Activated CD4-positive, CD25-positive, alpha-beta regulatory T cell (primary cell): ENCODE data around the gene ANO7.
A peak's percentile ranks its signal among the peaks of the same experiment; 100 is the strongest.

Experiments used
- DNase-seq, 4 experiments: peaks; one replicate each; lab custom pipeline; 2025; lab: John Stamatoyannopoulos, UW

ANO7 gene

GRCh38 chr2:241208058-241208457 is 19.6 kb downstream of the ANO7 start:
- DNase-seq, result no peak

DNA sequence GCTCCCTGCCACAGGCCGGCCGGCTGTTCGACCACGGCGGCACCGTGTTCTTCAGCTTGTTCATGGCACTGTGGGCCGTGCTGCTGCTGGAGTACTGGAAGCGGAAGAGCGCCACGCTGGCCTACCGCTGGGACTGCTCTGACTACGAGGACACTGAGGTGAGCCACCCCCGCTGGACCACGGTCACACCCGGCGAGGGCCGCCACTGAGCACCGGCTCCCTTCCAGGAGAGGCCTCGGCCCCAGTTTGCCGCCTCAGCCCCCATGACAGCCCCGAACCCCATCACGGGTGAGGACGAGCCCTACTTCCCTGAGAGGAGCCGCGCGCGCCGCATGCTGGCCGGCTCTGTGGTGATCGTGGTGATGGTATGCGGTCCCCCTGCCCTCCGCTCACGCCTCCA is 20.8 kb downstream of the ANO7 start:
- DNase-seq, result no peak

DNA sequence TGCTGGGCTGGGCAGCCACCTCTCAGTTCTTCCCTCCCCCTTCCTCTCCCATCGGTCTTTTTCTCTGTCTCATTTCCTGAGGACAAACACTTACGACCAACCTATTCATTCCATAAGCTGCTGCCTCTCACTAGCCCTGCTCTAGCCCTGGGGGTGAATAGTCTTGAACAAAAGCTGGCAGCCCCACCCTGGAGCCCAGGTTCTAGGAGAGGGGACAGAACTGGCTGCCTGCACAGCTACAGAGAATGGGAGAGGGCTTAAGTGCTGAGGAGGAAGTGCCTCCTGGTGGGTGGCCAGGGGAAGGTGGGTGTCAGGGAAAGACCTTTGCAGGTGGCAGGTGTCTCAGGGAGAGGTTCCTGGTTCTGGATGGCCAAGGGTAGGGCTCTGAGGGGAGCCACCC is 22.8 kb downstream of the ANO7 start:
- DNase-seq, result no peak

DNA sequence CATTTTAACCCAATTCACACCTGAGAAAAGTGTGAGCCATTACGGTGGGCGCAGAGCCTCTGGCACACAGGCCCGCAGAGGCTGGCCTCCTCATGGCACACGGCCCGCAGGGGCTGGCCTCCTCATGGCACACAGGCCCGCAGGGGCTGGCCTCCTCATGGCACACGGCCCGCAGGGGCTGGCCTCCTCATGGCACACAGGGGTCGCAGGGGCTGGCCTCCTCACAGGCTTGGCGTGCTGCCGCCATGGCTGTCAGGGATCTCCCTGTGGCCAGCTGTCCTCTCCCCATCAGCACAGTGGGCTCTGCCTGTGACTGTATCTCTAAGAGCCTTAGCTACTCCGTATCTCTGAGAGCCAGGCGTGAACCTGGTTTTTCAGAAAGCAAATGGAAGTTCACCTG is 24.6 kb downstream of the ANO7 start:
- no peak for DNase-seq

DNA sequence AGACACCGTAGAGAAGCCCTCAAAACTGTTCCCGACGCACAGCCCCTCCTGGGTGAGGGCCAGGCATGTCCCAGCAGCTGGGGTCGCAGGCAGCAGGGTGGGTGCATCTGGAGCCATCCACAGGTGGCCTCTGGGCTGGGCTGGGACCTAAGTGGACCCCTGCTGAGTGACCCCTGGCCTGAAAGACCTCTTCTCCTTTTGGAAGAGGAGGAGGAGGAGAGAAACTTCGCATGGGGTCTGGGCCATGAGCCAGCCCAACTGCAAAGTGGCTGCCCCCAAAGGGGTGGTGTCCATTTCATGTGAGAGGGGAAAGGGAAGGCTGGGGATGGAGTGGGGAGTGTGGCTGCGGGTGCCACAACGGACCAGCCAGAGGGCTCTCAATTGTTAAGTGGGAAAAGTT is 25.1 kb downstream of the ANO7 start:
- DNase-seq, result no peak

- DNase-seq, result no peak
Measured at GRCh38 chr2:241214209-241214608, 25.7 kb downstream of the ANO7 start.

DNA sequence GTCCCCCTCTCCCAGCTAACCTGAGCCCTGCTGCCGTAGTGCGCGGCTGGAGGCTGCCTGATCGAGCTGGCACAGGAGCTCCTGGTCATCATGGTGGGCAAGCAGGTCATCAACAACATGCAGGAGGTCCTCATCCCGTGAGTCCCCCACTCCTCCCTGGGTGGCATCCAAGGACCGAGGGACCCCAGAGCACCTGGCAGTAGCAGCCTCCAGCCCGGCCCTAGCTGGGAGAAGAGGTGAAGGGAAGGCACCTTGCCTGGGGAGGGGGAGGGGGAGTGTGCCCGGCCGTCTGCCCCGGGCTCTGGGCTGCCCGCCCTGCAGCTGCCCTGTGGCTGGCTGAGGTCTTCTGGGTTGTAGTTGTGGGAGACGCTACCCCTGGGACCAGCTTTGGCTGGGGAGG is 26.3 kb downstream of the ANO7 start:
- no peak for DNase-seq

DNA sequence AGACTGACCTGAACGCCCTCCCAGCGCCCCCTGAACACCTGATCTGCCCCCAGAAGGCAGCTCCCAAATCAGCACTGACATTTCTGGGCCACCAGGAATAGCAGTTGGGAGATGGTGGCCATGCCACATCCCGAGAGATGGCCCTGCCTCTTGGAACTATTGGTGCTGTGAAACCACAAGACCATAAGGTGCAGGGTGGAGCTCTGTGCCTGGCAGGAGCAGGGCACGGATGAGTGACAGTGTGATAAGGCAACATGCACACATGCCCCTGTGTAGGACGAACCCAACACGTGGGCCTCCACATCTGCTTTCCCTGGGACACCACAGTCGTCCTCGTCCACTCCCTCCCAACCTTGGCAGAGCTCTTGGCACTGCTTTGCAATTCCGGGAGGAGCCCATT is 26.9 kb downstream of the ANO7 start:
- no peak for DNase-seq

DNA sequence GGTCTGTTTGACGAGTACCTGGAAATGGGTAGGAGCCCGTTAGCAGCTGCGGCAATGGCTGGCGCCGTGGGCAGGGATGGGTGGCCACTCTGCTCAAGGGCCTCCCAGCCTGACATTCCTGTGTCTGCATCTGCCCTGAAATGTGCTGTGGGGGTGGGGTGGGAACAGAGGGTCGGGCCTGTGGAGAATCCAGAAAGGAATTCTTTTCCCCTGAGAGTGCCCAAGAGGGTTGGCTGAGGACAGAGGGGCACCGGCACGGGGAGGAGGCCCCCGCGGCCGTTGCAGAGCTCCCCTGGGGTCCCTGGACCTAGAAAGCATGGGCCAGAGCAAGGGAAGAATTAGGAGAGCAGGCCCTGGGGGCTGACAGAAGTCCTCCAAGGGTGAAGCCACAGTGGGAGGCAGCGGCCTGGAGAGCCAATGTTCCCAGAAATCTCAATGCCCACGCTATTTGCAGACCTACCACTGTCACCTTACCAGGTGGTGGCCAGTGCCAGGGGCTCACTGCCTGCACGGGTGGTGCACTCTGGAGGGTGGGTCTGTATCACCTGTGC is 27.8 kb downstream of the ANO7 start:
- no peak for DNase-seq

DNA sequence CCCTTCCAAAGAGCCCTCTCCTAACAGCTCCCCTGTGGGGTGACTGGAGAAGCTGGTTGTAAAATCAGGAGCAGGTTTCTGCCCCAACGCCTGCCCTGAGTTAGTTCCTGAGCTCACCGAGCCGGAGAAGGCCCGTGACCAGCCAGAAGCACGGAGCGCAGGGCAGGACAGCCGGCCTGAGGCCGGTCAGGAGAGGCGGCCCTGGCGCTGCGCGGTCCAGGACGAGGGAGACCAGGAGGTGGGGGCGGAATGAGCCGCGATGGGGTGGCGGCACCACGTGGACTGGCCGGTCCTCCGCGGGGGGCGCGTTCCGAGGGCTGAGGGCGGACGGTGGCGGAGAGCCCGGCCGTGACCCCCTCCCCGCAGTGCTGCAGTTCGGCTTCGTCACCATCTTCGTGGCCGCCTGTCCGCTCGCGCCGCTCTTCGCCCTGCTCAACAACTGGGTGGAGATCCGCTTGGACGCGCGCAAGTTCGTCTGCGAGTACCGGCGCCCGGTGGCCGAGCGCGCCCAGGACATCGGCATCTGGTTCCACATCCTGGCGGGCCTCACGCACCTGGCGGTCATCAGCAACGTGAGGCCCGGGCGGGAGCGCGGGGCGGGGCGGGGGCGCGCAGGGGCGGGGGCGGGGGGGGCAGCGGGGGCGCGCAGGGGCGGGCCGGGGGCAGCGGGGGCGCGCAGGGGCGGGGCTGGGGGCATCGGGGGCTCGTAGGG is 29.0 kb downstream of the ANO7 start:
- DNase-seq, result peak in 2 of 4 experiments; percentile 9 to 17

DNA sequence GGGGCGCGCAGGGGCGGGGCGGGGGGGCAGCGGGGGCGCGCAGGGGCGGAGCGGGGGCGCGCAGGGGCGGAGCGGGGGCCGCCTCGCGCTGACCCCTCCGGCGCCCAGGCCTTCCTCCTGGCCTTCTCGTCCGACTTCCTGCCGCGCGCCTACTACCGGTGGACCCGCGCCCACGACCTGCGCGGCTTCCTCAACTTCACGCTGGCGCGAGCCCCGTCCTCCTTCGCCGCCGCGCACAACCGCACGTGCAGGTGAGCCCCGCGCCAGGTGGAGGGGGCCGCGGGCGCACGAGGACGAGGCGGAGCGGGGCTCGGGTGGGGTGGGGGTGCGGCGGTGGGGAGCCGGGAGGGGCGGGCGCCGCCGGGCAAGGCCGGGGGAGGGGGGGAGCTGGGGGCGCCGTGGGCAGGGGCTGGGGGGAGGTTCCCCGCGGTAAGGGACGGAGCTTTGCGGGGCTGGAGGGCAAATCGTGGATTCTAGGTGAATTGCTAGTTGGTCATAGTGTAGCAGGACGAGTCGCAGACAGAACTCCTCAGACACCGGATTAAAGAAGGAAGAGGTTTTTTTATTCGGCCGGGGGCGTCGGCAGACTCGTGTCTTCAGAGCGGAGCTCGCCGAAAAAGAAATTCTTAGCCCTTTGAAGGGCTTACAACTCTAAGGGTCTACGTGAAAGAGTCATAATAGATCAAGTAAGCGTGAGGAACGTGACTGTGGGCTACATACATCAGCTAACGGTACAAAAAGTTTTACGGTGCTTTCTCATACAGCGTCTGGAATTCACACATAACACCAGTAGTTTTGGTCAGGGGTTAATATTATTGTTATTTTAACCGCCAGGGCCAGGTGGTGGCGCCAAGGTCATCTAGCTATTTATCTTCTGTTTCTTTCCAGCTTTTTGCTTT is 29.9 kb downstream of the ANO7 start:
- DNase-seq, result peak in 2 of 4 experiments; percentile 17 to 20

- DNase-seq, result no peak
Measured at GRCh38 chr2:241219030-241219382, 30.5 kb downstream of the ANO7 start.

- no peak for DNase-seq
Measured at GRCh38 chr2:241219856-241220356, 31.4 kb downstream of the ANO7 start.

DNA sequence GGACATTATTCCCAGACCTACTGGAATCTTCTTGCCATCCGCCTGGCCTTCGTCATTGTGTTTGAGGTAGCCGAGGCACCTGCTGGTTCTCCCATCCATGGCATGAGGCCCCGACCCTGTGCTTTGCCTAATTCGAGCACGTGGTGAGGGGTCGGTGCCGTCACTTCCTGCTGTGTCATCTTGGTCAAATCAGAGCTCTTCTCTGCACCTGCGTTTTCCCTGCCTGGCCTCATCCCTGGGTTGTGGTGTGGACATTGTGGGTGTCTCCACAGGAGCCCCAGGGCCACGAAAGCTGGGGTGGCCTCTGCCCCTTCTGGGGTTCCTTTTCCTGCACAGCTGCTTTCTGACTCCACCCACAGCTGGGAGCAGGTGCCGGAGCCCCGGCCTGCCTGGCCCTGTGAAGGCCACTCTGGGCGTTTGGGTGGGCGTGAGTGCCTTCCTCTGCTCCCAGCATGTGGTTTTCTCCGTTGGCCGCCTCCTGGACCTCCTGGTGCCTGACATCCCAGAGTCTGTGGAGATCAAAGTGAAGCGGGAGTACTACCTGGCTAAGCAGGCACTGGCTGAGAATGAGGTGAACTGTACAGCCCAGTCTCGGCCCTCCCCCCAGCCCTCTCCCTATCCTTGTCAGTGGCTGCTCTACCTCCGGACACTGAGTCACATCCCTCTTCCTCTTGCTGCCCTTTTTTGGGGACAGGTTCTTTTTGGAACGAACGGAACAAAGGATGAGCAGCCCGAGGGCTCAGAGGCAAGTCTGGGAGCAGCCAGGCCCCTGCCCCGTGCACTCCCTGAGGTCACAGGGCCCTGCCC is 34.9 kb downstream of the ANO7 start:
- no peak for DNase-seq

DNA sequence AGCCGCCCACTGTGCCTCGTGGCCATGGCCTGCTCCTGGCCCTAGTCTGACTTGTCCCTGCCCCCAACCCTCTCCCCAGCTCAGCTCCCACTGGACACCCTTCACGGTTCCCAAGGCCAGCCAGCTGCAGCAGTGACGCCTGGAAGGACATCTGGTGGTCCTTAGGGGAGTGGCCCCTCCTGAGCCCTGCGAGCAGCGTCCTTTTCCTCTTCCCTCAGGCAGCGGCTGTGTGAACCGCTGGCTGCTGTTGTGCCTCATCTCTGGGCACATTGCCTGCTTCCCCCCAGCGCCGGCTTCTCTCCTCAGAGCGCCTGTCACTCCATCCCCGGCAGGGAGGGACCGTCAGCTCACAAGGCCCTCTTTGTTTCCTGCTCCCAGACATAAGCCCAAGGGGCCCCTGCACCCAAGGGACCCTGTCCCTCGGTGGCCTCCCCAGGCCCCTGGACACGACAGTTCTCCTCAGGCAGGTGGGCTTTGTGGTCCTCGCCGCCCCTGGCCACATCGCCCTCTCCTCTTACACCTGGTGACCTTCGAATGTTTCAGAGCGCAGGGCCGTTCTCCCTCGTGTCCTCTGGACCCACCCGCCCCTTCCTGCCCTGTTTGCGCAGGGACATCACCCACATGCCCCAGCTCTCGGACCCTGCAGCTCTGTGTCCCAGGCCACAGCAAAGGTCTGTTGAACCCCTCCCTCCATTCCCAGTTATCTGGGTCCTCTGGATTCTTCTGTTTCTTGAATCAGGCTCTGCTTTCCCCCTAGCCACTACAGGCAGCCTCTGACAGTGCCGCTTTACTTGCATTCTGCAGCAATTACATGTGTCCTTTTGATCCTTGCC is 35.8 kb downstream of the ANO7 start:
- DNase-seq, result no peak

- no peak for DNase-seq
Measured at GRCh38 chr2:241224851-241225438, 36.5 kb downstream of the ANO7 start.

GRCh38 chr2:241225545-241225944 is 37.1 kb downstream of the ANO7 start:
- no peak for DNase-seq

GRCh38 chr2:241225983-241226382 is 37.5 kb downstream of the ANO7 start:
- DNase-seq, result no peak

DNA sequence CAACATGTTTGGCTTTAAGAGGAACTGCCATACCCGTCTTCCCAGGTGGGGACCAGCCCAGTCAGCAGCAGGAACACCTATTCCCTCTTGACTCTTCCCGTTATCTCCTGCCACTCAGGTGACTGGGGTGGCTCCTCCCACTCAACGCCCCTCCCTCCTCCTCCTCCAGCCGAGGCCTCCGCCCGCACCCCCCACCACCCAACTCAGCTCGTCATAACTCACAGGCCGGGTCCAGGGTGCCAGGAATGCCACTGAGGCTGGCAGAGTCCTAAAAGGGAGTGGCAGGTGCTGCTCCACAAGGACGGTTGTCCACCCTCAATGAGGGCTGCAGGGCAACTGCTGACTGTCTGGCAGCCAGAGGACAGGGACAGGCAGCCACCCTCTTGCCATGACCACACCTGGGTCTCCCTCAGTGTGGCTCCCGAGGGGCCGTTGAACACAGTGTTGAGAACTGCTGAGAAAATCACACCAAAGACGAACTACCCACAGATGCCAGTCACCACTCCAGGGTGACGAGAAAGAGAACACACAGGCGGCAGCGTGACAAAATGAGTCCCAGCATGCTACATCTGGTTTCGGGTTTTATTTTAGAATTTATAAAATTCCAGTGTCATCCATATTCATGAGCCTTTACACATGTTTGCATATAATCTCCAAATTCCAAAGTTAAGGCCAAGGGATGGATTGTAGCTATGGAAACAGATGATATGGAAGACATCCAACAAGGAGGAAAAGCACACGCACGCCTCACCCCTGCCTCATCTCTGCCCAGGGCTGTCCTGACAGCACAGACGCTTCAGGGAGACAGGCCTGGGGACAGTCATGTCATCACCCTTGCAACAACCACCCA is 38.5 kb downstream of the ANO7 start:
- no peak for DNase-seq

DNA sequence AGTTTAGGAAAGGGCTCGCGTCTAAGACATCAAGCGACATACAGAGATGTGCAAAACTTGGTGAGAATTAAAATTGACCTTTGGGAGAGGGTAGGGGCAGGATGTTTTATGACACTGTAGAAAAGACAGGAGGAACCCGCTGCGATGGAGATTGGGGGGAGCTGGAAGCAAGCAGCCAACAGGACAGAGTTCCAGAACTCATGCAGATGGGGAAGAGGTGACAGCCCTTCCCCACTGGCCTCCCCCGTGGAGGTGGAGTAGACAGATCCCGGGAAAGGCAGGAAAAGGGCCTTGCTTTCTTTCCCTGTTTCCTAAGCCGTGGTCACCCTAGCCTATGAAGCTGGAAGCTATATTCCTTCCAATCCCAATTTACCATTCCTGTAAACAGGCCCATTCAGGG is 39.1 kb downstream of the ANO7 start:
- no peak for DNase-seq
